NCI-H2081 treated with DMSO at 0.1 percent for 48 hours (cell line): ENCODE data around the gene WDR4.
"Not testable (repeated sequence)": the region's sequence is repeated elsewhere in the genome, so short reads cannot be mapped to it uniquely, and the experiment has no call there.

Experiments
- DNase-seq: peaks from one replicate; lab custom pipeline; 2025; lab: John Stamatoyannopoulos, UW

Gene WDR4

GRCh38 chr21:42839271-42840231 is 39.8 kb downstream of the WDR4 start:
- no peak for DNase-seq

DNA sequence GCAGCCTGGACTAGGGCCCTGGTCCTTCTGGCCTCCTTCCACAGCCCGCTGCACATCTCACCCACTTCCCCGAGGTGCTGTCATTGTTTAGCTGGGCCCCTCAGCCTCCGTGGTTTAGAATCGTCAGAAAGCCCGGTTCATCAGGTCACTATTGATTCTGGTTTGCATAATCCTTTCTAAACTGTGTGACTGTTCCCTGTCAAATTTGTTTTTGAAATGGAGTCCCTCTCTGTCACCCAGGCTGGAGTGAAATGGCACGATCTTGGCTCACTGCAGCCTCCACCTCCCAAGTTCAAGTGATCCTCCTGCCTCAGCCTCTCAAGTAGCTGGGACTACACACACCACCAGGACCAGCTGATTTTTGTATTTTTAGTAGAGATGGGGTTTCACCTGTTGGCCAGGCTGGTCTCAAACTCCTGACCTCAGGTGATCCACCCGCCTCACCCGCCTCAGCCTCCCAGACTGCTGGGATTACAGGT is 41.1 kb downstream of the WDR4 start:
- not testable (repeated sequence) for DNase-seq

DNA sequence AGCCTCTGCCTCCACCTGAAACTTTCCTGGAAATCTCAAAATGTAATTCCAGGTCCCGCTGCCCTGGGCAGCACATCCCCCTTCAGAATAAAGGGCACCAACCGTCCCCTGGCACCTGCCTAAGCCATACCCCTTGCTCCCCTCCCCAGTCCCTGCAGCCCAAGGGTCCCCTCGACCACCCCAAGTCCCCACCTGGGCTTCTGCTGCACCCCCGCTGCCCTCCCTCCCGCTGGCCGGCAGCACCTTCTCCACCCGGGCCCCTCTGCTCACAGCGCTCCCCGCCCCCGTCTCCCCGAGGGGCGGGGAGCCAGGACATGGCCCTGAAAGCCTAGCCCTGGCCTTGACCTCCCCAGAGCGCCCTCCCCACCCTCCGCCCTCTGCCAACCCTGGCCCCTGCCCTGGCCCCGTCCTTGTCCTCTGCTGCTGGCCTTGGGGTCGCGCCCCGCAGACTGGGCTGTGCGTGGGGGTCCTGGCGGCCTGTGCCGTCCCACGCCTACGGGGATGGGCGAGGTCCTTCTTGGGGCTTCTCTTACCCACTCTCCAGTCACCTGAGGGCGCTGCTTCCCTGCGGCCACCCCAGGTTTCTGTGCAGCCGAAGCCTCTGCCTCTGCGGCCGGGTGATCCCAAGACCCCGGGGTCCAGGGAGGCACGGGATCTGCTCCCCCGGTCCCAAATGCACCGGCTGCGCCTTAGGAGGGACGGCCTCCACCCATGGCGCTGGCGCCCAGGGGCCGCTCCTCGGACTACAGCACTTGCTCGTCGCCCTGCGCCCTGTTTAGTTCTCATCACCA is 41.7 kb downstream of the WDR4 start:
- no peak for DNase-seq

GRCh38 chr21:42836767-42837301 is 42.5 kb downstream of the WDR4 start:
- DNase-seq = no peak

DNA sequence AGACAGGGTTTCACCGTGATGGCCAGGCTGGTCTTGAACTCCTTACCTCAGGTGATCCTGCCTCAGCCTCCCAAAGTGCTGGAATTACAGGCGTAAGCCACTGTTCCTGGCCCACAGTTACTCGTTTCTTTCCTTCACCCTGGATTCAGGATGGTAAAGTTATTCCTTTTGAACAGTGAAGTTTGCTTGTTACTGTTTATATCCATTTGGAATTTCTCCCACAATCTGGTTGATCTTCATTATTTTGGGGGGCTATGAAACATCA is 43.0 kb downstream of the WDR4 start:
- no peak for DNase-seq

- DNase-seq = no peak
Observed at GRCh38 chr21:42835611-42836401, 43.5 kb downstream of the WDR4 start.

- no peak for DNase-seq
Observed at GRCh38 chr21:42835211-42835610, 44.1 kb downstream of the WDR4 start.

GRCh38 chr21:42834726-42835191 is 44.6 kb downstream of the WDR4 start:
- DNase-seq = no peak

GRCh38 chr21:42833859-42834725 is 45.2 kb downstream of the WDR4 start:
- no peak for DNase-seq

DNA sequence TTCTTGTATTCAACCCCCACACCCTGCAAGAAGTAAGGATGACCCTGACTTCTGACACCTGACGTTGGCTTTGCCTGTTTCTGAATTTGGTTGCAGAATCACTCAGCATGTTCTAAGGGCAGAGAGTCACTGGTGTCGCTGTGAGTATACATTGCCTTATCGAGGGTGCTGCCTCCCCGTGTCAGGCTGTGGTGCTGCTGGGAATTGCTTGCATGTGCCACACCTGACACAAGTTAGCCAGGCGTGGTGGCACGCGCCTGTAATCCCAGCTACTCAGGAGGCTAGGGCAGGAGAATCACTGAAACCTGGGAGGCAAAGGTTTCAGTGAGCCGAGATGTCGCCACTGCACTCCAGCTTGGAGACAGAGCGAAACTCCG is 45.9 kb downstream of the WDR4 start:
- peak; percentile 15 for DNase-seq

GRCh38 chr21:42832321-42832630 is 47.1 kb downstream of the WDR4 start:
- not testable (repeated sequence) for DNase-seq

DNA sequence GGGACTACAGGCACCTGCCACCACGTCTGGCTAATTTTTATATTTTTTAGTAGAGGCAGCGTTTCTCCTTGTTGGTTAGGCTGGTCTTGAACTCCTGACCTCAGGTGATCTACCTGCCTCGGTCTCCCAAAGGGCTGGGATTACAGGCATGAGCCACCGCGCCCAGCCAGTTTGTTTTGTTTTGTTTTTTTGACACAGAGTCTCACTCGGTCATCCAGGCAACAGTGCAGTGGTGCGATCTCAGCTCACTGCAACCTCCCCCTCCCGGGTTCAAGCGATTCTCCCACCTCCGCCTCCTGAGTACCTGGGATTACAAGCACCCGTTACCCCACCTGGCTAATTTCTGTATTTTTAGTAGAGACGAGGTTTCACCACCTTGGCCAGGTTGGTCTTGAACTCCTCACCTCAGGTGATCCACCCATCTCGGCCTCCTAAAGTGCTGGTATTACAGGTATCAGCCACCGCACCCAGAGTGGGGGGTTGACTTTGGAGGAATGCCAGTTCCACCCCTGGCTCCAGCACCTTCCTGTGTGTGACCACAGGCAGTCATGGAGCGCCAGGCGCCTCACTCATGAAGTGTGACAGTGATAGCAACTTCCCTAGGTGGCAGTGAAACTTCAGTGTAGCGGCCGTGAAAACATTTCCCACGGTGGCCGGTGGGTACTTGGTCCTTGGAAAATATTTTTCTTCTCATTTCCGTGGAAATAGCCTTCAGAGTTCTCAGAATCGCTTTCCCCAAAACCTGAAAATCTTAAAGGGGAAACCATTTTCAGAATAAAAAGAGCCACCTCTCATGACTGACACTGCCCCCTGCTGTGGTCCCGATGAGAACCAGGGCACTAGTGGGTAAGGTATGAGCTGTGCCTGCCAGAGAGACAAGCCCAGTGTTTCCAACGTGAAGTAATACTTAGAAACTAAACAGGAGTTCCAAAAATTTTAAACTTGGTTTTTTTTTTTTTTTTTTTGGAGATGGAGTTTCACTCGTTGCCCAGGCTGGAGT is 48.6 kb downstream of the WDR4 start:
- no peak for DNase-seq

- DNase-seq = no peak
Observed at GRCh38 chr21:42829954-42830353, 49.4 kb downstream of the WDR4 start.

DNA sequence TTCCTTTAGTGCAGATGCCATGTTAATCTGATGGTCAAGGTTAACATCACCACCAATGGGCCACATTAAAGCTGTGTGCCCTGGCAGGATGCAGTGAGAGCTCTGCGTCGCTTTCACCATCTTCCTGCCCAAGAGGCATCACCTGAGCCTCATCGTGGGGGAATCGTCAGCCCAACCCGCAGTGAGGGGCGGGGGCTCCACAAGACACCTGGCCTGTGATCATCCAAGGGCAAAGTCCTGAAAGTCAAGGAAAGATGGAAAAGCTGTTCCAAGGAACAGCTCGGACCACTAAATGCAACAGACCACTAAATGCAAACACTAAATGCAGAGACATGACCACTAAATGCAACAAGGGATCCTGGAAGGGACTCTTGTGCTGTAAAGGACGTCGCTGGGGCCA is 49.9 kb downstream of the WDR4 start:
- no peak for DNase-seq

GRCh38 chr21:42827588-42827987 is 51.8 kb downstream of the WDR4 start:
- DNase-seq = no peak

GRCh38 chr21:42820616-42821465 is 58.5 kb downstream of the WDR4 start:
- DNase-seq = no peak

DNA sequence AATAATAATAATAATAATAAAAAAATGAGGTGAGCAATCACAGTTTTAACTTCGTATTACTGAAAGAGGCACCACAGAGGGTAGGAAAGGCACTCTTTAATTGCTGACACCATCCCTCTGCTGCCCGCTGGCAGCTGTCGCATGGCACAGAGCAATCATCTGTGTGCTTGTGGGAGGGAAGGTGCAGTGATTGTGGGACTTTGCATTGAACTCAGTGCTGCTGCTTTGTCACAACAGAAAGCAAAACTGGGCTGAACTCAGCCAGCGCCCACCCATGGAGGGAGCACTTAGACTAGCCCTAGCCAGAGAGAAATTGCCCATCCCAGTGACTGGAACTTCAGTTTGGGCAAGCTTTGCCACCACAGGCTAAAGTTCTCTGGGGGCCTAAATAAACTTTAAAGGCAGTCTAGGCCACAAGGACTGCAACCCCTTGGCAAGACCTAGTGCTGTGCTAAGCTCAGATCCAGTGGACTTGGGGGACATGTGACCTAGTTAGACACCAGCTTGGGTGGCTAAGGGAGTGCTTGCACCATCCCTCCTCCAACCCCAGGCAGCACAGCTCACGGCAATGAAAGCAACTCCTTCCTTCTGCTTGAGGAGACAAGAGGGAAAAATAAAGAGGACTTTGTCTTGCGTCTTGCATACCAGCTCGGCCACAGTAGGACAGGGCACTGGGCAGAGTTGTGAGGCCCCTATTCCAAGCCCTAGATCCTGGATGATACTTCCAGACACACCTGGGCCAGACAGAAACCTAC is 59.3 kb downstream of the WDR4 start:
- DNase-seq = no peak

- no peak for DNase-seq
Observed at GRCh38 chr21:42818328-42818749, 61.0 kb downstream of the WDR4 start.
